ENCODE measurements around the gene ZBTB7C. TPM values are rescaled to one million over a fixed set of nuclear protein-coding genes. Genes with fewer than 3 reads are reported as not detected.

Gene ZBTB7C
- total RNA-seq, 1 experiment from 2014 or later, result 0.33 TPM

DNA sequence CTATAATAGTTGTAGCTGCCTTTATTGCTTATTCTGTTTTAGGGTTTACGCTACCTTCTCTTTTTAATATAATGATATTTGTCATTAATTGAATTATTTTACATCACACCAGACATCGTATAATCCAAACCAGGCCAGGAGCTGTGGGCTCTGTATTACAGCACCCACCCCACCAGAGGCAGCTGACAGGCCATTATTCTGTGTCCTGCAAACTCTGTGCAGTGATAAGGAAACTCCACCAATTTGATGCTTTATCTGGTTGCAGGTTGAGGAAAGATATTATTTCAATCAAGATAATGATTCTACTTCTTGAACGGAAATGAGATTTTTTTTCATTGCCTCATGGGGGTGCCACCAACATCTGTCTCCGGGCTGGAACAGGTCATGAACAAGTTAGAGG lies 227.3 kb downstream of the ZBTB7C start:
- Histone ChIP-seq H4K8ac (replicated peaks; ENCODE audit: insufficient read length, low read depth, low read length) (no peak overlapping the region), H4K91ac (ENCODE audit: insufficient read length, low read depth, low read length) (no peak overlapping the region), H2BK5ac (ENCODE audit: insufficient read length, low read length) (no peak overlapping the region), H2BK120ac (ENCODE audit: low read depth, low read length, poor library complexity, severe bottlenecking) (no peak overlapping the region), H2AFZ (ENCODE audit: low read length) (no peak overlapping the region), H3K56ac (ENCODE audit: insufficient read length, low read depth, low read length) (no peak overlapping the region), H3K4me1 (ENCODE audit: insufficient read depth, low read length) (peaks cover 5% of the 10 kb centered on the region; the same call in 1 of the 2 replicates), H3K4me2 (ENCODE audit: insufficient read depth, insufficient read length, low read length) (no peak overlapping the region), H3K9me3 (ENCODE audit: control insufficient read depth, low read depth, low read length) (no peaks in the 10 kb centered on the region), H2BK15ac (ENCODE audit: low read depth, low read length) (no peak overlapping the region), H3K9ac (ENCODE audit: extremely low read depth, insufficient read length, low read length) (no peak overlapping the region), H3K23ac (ENCODE audit: insufficient read length, low read depth, low read length) (no peak overlapping the region), H3K27me3 (ENCODE audit: insufficient read depth, low read length) (no peaks in the 10 kb centered on the region; the same call in 1 of the 2 replicates), H3K79me1 (ENCODE audit: insufficient read depth, low read depth, low read length, poor library complexity, severe bottlenecking) (no peaks in the 10 kb centered on the region), H3K14ac (ENCODE audit: insufficient read depth, low read length) (no peak overlapping the region), H2BK20ac (ENCODE audit: low read depth, low read length, poor library complexity, severe bottlenecking) (no peak overlapping the region), H2AK5ac (ENCODE audit: insufficient read length, low read length) (no peak overlapping the region), H3K18ac (ENCODE audit: insufficient read length, low read depth, low read length) (no peak overlapping the region), H3K4ac (ENCODE audit: low read depth, low read length) (no peak overlapping the region), H4K5ac (ENCODE audit: insufficient read length, low read depth, low read length) (no peak overlapping the region), H3K23me2 (ENCODE audit: insufficient read length, low read depth, low read length, poor library complexity, severe bottlenecking) (no peaks in the 10 kb centered on the region), H2BK12ac (ENCODE audit: insufficient read length, low read depth, low read length) (no peak overlapping the region), H3K27ac (ENCODE audit: insufficient read length, low read depth, low read length) (no peak overlapping the region), H4K20me1 (ENCODE audit: control insufficient read depth, insufficient read depth, insufficient read length) (no peaks in the 10 kb centered on the region), H3T11ph (ENCODE audit: low read length) (no peak overlapping the region), H3K79me2 (ENCODE audit: insufficient read depth, low read length) (no peaks in the 10 kb centered on the region)
- H3K4me3 Mint-ChIP-seq, result no peak overlapping the region; a peak in 1 of 5 replicates
- H3K36me3 Mint-ChIP-seq (ENCODE audit: insufficient read depth in 1 of 3, low read depth in 3 of 3), result no peaks in the 10 kb centered on the region
- no peak overlapping the region for H3K27ac Mint-ChIP-seq
- no CpG with 5 or more reads among the region's 4 CpGs for WGBS (ENCODE audit: extremely low coverage, insufficient read length, low lambda C conversion rate)
- H3K4me1 Mint-ChIP-seq, result peaks cover 23 to 30% of the 10 kb centered on the region in 2 experiments
- H3K9me3 Mint-ChIP-seq, result no peaks in the 10 kb centered on the region; a peak in 1 of 5 replicates
- H3K27me3 Mint-ChIP-seq (ENCODE audit: low read depth), result peaks cover 8% of the 10 kb centered on the region
- TF ChIP-seq, protein P1, sequence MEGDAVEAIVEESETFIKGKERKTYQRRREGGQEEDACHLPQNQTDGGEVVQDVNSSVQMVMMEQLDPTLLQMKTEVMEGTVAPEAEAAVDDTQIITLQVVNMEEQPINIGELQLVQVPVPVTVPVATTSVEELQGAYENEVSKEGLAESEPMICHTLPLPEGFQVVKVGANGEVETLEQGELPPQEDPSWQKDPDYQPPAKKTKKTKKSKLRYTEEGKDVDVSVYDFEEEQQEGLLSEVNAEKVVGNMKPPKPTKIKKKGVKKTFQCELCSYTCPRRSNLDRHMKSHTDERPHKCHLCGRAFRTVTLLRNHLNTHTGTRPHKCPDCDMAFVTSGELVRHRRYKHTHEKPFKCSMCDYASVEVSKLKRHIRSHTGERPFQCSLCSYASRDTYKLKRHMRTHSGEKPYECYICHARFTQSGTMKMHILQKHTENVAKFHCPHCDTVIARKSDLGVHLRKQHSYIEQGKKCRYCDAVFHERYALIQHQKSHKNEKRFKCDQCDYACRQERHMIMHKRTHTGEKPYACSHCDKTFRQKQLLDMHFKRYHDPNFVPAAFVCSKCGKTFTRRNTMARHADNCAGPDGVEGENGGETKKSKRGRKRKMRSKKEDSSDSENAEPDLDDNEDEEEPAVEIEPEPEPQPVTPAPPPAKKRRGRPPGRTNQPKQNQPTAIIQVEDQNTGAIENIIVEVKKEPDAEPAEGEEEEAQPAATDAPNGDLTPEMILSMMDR (conservative IDR thresholded peaks at IDR 0.05), result no peak
- DNase-seq, result no peak

All from H9 (cell line).